ENCODE results near the gene PPY.
"Not testable (repeated sequence)": the region's sequence is repeated elsewhere in the genome, so short reads cannot be mapped to it uniquely, and the experiment has no call there.

The PPY gene

GRCh38 chr17:43928609-43929008 is 13.7 kb downstream of the PPY start:
- no peak for DNase-seq

DNA sequence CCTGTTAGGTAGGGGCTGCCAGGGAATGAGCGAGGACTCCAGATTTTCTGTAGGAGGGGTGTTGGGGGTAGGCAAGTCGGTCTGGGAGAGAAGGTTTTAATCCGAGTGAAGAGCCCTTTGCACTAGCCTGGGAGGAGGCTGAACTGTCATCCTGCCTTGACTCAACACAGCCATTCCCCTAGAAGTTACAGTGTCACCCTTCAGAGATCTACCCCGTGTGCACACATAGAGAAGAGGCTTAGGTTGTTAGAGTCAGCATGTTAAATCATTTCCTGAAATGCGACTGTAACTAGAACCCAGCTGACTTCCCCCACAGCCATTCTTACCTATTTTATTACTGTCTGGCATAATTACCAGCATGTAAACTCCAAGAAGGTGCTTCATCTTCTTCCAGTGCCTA is 14.3 kb downstream of the PPY start:
- DNase-seq, result not testable (repeated sequence)

GRCh38 chr17:43927060-43927864 is 15.0 kb downstream of the PPY start:
- no peak for DNase-seq

DNA sequence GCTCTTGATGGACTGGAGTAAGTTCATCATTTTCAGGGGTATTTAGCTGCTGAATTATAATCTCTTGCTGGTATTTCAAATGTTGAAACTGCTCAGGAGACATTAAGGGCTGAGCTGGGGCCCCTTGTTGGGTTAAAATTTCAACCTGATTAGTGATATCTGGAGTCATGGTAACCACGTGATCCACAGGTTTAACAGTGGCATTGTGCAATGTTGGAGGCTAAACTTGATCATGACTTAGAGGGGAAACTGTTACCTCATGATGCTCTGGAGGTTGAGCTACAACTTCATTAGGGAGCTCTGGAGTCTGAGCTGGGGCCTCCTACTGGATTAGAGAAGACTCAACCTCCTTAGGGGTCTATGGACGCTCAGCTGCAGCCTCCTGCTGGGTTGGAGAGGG is 17.7 kb downstream of the PPY start:
- DNase-seq, result no peak

DNA sequence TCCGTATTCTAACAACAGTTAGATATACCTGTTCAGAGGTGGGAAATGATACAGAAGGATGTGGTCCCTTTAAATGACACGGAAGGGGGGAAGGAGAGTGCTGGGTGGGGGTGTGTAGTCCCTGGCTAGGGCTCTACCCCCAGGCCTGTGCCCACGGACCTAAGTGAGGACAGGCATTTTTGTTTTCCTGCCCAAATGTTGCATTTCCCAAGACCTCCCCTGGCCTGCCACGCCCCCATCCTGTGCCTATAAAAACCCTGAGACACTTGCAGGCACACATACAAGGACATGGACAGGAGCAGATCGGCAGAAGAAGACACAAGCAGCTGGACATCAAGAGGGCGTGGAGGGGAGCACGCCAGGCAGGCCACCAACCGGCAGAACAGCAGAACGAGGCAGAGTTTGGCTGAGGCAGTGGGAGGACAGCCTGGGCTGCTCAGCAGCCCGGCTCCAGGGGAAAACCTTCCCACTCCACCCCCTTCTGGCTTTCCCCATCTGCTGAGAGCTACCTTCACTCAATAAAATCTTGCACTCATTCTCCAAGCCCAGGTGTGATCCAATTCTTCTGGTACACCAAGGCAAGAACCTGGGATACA is 21.7 kb downstream of the PPY start:
- DNase-seq, result no peak

DNA sequence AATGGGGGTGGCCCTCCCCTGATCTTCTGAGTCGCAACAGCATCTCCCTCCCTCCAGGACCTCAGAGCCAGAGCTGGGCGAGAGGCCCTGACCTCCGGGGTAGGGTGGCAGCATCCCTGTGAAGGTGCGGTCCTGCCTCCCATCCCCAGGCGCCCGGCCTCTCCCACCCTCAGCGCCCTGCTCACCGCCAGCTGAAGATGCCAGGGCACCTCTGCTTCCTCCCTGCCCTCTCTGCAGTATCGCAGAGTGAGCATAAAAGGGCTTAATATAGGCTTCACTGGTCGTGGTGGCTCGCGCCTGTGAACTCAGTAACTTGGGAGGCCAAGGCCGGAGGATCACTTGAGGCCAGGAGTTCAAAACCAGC is 24.3 kb downstream of the PPY start:
- no peak for DNase-seq

GRCh38 chr17:43917348-43918025 is 24.8 kb downstream of the PPY start:
- DNase-seq, result no peak

GRCh38 chr17:43917016-43917347 is 25.3 kb downstream of the PPY start:
- no peak for DNase-seq

- no peak for DNase-seq
Measured at GRCh38 chr17:43916385-43916784, 25.9 kb downstream of the PPY start.

GRCh38 chr17:43915559-43915958 is 26.7 kb downstream of the PPY start:
- no peak for DNase-seq

GRCh38 chr17:43914451-43914850 is 27.8 kb downstream of the PPY start:
- no peak for DNase-seq

GRCh38 chr17:43913584-43913983 is 28.7 kb downstream of the PPY start:
- DNase-seq, result no peak

GRCh38 chr17:43912635-43913304 is 29.5 kb downstream of the PPY start:
- DNase-seq, result no peak

DNA sequence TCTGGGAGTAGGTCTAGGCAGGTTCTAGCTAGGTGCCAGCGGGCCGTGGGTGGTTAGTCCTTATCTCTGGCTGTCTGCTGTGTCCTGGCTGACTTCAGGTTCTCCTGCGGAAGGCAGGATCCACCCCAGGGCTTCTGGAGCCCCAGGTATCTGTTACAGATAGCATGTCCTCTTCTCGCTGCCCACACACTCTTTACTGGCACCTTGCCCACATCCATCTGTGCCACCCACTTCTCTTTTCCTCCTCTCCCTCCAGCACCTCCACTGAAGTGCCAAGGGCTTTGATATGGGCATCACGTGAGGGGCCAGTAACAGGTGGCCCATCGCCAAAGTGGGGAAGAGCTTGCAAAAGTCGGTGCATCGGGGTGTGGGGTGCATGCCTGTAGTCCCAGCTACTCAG is 30.4 kb downstream of the PPY start:
- no peak for DNase-seq

- no peak for DNase-seq
Measured at GRCh38 chr17:43909537-43910231, 32.6 kb downstream of the PPY start.

- no peak for DNase-seq
Measured at GRCh38 chr17:43907998-43908721, 34.1 kb downstream of the PPY start.

GRCh38 chr17:43907425-43907981 is 34.8 kb downstream of the PPY start, which contains the start of gene MPP2:
Gene MPP2 (minus strand): TSS chr17:43907536. CDS start chr17:43904460, 3,076 bp downstream.
- no peak for DNase-seq

DNA sequence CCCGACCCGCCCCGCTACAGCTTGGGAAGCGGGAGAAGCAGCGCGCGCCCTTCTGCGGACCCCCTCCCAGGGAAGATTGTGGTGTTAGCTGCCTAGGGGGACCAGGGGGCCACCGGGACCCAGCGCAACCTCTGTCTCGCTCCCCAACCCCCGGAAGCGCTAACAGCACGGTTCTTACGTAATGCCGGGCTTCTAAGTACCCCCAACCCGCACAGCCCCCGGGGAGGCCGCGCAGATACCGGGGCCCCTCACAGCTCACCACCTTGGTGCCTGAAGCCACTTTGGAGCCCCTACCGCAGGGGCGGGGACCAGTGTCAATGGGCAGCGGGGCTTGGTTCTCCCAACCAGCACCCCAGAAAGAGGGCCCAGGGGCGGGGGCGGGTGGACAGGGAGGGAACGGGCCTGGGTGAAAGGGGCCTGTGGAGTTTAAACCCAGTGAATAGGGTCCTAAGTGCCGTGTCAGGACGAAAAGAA is 35.3 kb downstream of the PPY start:
- DNase-seq, result no peak

DNA sequence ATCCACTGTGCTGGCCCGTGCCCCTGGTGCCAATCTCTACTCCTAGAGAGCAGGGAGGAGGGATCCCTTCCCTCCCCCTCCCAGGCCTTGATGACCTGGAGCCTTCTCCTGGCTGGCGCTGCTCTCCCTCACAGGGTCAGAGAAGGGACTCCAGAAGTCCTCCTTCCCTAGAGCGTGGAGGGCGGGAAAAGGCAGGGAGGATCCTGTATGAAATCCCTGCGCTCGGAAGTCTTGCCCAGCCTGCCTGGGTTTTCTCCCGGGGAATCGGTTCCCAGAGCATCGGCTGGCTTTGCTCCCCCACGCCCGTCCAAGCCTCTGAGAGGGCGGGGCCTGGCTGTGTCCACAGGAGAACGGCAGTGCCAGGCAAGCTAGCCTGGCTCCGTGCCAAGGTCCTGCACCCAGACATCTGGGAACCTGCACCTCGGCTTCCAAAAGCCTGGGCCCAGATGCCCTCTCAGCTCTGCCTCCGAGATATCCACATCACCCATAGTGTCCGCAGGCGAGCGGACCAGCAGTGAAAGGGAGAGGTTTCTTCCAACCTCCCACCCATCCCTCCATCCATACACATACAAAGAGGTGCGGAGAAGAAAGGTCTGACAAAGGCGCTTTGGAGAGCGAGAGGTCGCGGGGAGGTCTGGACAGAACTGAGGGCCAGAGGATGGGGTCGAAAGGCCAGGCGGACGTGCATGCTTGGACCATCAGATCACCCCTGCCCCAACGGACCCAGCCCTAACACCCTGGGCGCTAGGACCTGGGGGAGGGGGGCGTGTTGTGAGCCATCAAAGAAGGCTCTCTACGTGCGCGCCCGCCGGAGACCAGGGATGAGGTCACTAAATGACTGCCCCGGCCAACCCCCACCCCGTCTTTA is 36.1 kb downstream of the PPY start:
- DNase-seq, result no peak

DNA sequence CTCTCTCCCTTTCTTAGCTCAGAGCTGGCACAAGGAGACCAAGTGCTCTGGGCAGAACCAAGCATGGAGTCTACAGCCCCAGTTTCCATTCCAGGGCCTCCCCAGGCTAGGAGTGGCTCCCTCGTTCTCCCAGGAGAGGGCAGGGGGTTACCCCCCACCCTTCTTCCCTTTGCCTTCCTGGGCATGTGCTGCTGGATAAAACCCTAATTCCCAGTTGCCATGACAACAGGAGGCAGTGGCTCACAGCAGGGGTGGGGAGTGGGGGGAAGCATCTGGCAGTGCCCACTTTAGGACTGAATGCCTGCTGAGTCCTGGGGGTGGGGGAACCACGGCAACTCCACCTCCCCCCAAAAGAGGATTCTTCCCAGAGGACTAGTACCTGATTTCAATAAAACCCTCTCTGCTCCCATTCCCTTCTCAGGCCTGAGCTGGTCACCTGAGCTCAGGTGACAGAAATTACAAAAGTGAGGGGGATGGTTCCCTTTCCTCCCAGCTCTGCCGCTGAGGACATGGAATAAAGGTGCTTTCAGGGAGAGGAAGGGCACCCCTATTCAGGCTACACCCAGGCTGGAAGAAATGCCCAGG is 36.8 kb downstream of the PPY start:
- no peak for DNase-seq
